WI38 (cell line): ENCODE data around the gene NFAT5.

Source experiments
- H3K4me3 ChIP-seq: 2 replicates; pipeline ENCODE4 v1.5.1; 2011; ENCODE audit warnings: low read depth, mild to moderate bottlenecking, control low read depth, low read length
- CTCF ChIP-seq: IDR thresholded peaks from 2 replicates; pipeline ENCODE4 v1.5.1; 2012; ENCODE audit warnings: low read depth, mild to moderate bottlenecking, control low read depth, low read length

NFAT5 gene

GRCh38 chr16:69589434-69590269, 23.9 kb downstream of the NFAT5 start:
- H3K4me3 ChIP-seq: no peak overlapping the region
- TF ChIP-seq CTCF: no peak

- no peak overlapping the region for H3K4me3 ChIP-seq
- no peak for TF ChIP-seq CTCF
Observed at GRCh38 chr16:69590590-69590989, 24.8 kb downstream of the NFAT5 start.

- TF ChIP-seq CTCF: no peak
- H3K4me3 ChIP-seq: no peak overlapping the region
Observed at GRCh38 chr16:69593751-69594255, 28.0 kb downstream of the NFAT5 start.

- H3K4me3 ChIP-seq: no peak overlapping the region
- no peak for TF ChIP-seq CTCF
Observed at GRCh38 chr16:69595127-69596036, 29.6 kb downstream of the NFAT5 start.

GRCh38 chr16:69596801-69597200, 31.0 kb downstream of the NFAT5 start:
- no peak overlapping the region for H3K4me3 ChIP-seq
- TF ChIP-seq CTCF: no peak

- H3K4me3 ChIP-seq: no peak overlapping the region
- TF ChIP-seq CTCF: no peak
Observed at GRCh38 chr16:69598045-69598444, 32.3 kb downstream of the NFAT5 start.
